Mesodermal cell (in vitro differentiated cells): Measurements from ENCODE around the gene ACOX3.

ENCODE experiments used
- H3K27ac ChIP-seq: 2 replicates; pipeline ENCODE4 v1.7.0; 2013; ENCODE audit warnings: mild to moderate bottlenecking, low read depth, low read length, moderate library complexity; ENCODE audit not compliant: severe bottlenecking
- H3K36me3 ChIP-seq: 2 replicates; pipeline ENCODE4 v1.7.1; 2013; ENCODE audit warnings: mild to moderate bottlenecking, low read length, moderate library complexity; ENCODE audit not compliant: control insufficient read depth, insufficient read depth
- H3K4me1 ChIP-seq: one replicate; pipeline ENCODE4 v1.7.1; 2013; ENCODE audit warnings: mild to moderate bottlenecking, low read length; ENCODE audit not compliant: insufficient read depth, control insufficient read depth, poor library complexity, severe bottlenecking
- H3K4me3 ChIP-seq: 2 replicates; pipeline ENCODE4 v1.7.0; 2013; ENCODE audit warnings: low read length, control low read depth, mild to moderate bottlenecking; ENCODE audit not compliant: insufficient read depth, poor library complexity, severe bottlenecking; ENCODE audit errors: extremely low read depth
- H3K9me3 ChIP-seq: 2 replicates; pipeline ENCODE4 v1.7.1; 2013; ENCODE audit warnings: mild to moderate bottlenecking, low read length, moderate library complexity; ENCODE audit not compliant: control insufficient read depth
- WGBS, 2 experiments: methylation state at CpG; one replicate each; pipeline ENCODE4 v1.1.5; 2013; ENCODE audit warnings: missing lambda C conversion rate in 2 of 2; ENCODE audit not compliant: insufficient coverage in 2 of 2; 5-methylcytosine and 5-hydroxymethylcytosine counted together

ACOX3 gene

DNA sequence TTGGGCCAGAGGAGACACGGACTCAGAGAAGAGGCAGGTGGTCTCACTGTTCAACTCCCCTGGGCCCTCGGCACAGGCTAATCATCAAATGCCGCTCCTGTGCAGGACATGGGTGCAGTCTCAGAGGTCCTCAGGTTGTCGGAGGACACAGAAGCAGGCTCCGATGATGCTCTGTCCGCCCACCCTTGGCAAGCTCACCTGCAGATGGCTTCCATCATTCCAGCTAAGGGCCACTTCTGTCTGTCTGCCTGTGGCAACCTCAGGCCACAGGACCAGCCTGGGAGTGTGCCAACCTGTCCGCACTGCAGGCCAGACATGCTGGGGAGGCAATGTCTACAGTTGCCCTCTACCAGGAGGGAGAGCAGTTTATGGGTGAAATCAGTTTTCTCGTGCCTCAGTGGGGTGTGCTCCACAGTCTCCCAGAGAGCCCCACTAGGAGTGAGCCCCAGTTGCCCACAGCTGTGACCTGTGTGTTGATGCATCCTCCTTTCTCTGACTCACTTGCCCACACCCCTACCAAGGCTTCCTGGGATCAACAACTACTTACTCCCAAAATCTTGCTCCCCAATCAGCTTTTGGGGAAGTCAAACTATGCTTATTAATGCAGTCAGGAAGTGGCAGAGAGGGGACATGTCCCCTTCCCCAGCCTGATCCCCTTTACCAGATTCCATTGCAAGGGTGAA lies 115.1 kb downstream of the ACOX3 start:
- Histone ChIP-seq H3K4me3 (no peak overlapping the region), H3K27ac (no peak overlapping the region), H3K36me3 (no peaks in the 10 kb centered on the region), H3K9me3 (peaks cover 10% of the 10 kb centered on the region), H3K4me1 (peaks cover 3% of the 10 kb centered on the region)
- WGBS, 2 experiments, result 80 to 81% methylated on average over 8 of the region's 8 CpGs

DNA sequence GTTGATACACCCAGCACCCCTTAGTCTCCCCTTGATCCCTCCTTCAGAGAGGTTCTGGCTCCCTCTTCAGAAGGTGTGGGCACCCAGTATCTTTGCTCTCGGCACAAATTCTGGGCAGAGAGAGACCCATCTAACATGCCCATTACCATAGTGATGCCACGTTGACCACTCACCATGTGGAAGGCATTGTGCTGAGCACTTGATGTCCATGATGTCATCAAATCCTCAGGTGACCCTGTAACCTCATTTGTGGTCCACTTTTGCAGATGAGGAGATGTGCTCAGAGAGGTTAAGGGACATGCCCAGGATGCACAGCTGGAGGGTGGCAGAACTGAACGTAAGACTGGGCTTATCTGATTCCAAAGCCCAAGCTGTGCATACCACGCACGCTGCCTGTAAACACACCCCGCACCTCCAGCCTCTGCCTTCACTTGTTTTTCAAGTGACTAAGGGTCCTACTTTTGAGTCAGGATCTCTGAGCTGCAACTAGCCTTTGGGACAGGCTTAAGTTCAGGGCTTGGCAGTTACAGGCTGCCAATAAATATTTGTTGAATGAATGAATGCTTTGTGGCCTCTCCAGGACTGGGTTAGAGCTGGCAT lies 115.8 kb downstream of the ACOX3 start:
- Histone ChIP-seq H3K4me3 (no peak overlapping the region), H3K36me3 (no peaks in the 10 kb centered on the region), H3K27ac (no peak overlapping the region), H3K9me3 (peaks cover 10% of the 10 kb centered on the region), H3K4me1 (peaks cover 3% of the 10 kb centered on the region)
- WGBS, 2 experiments, result 90 to 93% methylated on average over 6 of the region's 6 CpGs

DNA sequence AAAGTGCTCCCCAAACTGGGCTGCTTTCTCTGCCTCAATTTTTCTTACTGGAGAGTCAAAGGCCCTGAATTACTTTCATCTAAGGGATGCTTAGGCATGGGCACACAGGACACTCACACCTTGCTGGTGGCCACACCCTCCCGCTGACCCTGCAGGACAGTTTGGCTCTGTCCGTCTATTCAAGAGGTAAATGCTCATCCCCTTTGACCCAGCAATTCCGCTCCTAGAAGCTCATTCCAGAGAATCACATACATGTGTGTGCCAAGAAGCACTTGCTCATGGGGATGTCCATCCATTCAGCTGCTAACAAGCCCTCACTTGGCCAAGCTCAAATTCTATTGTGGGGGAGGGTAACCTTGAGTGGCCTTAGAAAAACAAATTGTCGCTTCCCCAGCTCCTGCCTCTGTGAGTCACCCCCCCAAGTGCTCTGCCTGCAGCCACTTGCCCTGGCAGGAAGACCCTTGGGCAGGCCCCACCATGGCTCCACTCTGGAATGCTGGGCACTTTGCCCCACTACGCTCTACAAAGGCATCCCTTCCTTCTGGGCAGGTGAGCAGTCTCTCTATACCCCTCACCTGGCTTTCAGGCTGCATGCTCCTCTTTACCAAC lies 116.5 kb downstream of the ACOX3 start:
- peaks cover 10% of the 10 kb centered on the region for H3K9me3 ChIP-seq
- peaks cover 3% of the 10 kb centered on the region for H3K4me1 ChIP-seq
- WGBS, 2 experiments, result 93% methylated on average over 4 of the region's 5 CpGs
- no peak overlapping the region for H3K4me3 ChIP-seq
- H3K27ac ChIP-seq, result no peak overlapping the region
- no peaks in the 10 kb centered on the region for H3K36me3 ChIP-seq

DNA sequence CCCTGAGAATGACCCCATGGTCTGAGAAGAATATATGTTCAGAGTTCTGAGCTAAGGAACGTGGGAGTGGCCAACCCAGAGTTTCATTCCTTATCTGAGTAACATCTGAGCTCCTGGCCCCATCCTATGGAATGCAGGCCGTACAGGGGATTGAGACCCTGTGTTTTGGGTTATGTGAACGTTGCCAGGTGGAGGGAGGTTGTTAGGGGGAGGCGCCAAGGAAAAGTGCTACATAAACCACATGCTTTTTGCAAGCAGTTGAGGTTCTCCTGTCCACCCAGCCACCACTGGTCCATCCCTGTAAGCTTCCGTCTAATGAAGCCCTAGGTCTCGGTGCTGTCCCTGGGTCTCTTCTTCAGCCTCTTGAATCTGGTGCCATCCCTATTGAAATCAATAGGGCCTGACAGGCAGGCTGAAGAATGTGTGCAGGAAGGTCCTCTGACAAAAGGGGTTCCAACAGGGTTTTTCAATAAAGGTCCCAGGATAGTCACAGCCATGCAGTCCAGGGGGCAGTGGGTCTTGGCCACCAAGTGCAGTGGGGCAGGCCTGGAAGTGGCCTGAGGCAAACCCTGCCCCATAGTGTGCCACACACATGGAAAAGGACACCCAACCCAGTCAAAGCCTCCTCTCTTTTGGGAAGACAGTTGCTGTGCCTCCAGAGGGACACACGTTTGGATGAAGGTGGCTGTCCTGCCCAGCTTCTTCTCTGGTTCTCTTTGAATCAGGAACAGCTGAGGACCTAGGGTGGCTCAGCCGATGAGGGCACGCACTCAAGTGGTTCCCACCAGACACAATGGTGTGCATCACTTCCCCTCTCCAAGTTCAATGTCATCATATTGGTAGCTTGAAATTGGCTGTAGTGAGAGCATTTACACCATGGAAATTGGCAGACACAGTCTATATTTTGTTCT lies 117.5 kb downstream of the ACOX3 start:
- Histone ChIP-seq H3K4me3 (no peak overlapping the region), H3K9me3 (peaks cover 10% of the 10 kb centered on the region), H3K36me3 (no peaks in the 10 kb centered on the region), H3K27ac (no peak overlapping the region), H3K4me1 (peaks cover 3% of the 10 kb centered on the region)
- 81 to 89% methylated on average over 3 to 8 of the region's 9 CpGs for WGBS, 2 experiments

GRCh38 chr4:8321771-8322170 lies 118.8 kb downstream of the ACOX3 start:
- Histone ChIP-seq H3K9me3 (peaks cover 10% of the 10 kb centered on the region), H3K4me3 (no peak overlapping the region), H3K4me1 (peaks cover 9% of the 10 kb centered on the region), H3K36me3 (no peaks in the 10 kb centered on the region), H3K27ac (no peak overlapping the region)
- 62 to 63% methylated on average over 3 of the region's 5 CpGs for WGBS, 2 experiments

- no peaks in the 10 kb centered on the region for H3K36me3 ChIP-seq
- no peak overlapping the region for H3K4me3 ChIP-seq
- 86 to 94% methylated on average over 2 of the region's 2 CpGs for WGBS, 2 experiments
- peaks cover 14% of the 10 kb centered on the region for H3K4me1 ChIP-seq
- H3K27ac ChIP-seq, result no peak overlapping the region
- H3K9me3 ChIP-seq, result peaks cover 10% of the 10 kb centered on the region
These were observed 119.3 kb downstream of the ACOX3 start for GRCh38 chr4:8321220-8321619.

- Histone ChIP-seq H3K36me3 (no peaks in the 10 kb centered on the region), H3K4me3 (no peak overlapping the region), H3K4me1 (peaks cover 20% of the 10 kb centered on the region), H3K9me3 (peaks cover 10% of the 10 kb centered on the region), H3K27ac (no peak overlapping the region)
- WGBS, 2 experiments, result 68 to 100% methylated on average over 1 to 2 of the region's 2 CpGs
These were observed 120.2 kb downstream of the ACOX3 start for GRCh38 chr4:8320386-8320750.

DNA sequence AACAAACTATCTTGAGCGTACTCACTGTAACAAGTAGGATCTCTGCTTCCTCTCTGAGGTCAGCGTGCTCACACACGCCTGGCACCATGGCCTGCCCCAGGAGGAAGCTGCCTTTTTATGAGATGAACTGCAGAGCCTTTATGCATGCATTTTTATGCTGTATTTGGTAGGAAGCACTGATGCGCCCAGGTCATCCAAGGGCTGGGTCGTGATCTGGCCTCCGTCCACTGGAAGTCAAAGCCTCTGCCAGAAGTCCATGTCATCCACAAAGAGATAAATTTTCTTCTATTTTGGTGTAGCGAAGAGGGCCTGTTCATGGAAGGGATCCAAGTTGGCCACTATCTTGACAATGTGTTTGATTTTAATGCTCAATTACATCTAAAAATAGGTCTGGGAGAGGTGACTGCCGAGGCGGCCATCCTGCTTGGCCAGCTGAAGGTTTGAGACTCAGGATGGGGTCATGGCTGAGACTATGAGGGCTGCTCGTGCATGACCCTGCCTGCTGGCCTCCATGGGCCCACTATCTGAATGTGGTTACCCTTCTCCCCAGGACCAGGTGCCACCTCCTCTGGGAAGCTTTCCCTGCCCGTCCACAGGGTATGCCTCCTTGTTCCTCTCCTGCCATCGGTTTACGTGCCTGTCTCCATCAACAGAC lies 120.7 kb downstream of the ACOX3 start:
- Histone ChIP-seq H3K9me3 (peaks cover 10% of the 10 kb centered on the region), H3K4me3 (no peak overlapping the region), H3K4me1 (peaks cover 25% of the 10 kb centered on the region), H3K36me3 (no peaks in the 10 kb centered on the region), H3K27ac (no peak overlapping the region)
- WGBS, 2 experiments, result 92 to 93% methylated on average over 10 to 13 of the region's 13 CpGs

- H3K4me3 ChIP-seq, result no peak overlapping the region
- H3K27ac ChIP-seq, result no peak overlapping the region
- 83 to 98% methylated on average over 6 of the region's 6 CpGs for WGBS, 2 experiments
- peaks cover 10% of the 10 kb centered on the region for H3K9me3 ChIP-seq
- H3K36me3 ChIP-seq, result no peaks in the 10 kb centered on the region
- H3K4me1 ChIP-seq, result peaks cover 28% of the 10 kb centered on the region
These were observed 121.5 kb downstream of the ACOX3 start for GRCh38 chr4:8319061-8319460.

DNA sequence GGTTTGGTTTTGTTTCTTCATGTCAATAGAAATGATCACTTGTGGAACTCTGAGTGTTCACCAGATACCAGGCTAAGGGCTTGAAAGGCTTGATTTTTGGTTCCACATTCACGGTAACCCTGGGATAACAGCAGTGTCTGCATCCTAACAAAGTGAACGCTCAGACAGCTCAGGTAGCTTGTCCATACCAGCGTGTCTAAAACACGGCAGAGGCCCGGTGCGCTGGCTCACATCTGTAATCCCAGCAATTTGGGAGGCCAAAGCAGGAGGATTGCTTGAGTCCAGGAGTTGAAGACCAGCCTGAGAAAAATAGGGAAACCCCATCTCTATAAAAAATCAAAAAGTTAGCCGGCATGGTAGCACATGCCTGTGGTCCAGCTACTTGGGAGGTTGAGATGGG lies 122.0 kb downstream of the ACOX3 start:
- Histone ChIP-seq H3K4me1 (peaks cover 28% of the 10 kb centered on the region), H3K4me3 (no peak overlapping the region), H3K27ac (no peak overlapping the region), H3K9me3 (peaks cover 5% of the 10 kb centered on the region), H3K36me3 (no peaks in the 10 kb centered on the region)
- WGBS, 2 experiments, result 91 to 97% methylated on average over 6 to 7 of the region's 7 CpGs
